ENCODE results near the gene VPS54.
"Not testable (repeated sequence)": the region's sequence is repeated elsewhere in the genome, so short reads cannot be mapped to it uniquely, and the experiment has no call there.

- TF ChIP-seq, protein P1, sequence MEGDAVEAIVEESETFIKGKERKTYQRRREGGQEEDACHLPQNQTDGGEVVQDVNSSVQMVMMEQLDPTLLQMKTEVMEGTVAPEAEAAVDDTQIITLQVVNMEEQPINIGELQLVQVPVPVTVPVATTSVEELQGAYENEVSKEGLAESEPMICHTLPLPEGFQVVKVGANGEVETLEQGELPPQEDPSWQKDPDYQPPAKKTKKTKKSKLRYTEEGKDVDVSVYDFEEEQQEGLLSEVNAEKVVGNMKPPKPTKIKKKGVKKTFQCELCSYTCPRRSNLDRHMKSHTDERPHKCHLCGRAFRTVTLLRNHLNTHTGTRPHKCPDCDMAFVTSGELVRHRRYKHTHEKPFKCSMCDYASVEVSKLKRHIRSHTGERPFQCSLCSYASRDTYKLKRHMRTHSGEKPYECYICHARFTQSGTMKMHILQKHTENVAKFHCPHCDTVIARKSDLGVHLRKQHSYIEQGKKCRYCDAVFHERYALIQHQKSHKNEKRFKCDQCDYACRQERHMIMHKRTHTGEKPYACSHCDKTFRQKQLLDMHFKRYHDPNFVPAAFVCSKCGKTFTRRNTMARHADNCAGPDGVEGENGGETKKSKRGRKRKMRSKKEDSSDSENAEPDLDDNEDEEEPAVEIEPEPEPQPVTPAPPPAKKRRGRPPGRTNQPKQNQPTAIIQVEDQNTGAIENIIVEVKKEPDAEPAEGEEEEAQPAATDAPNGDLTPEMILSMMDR (IDR thresholded peaks at IDR 0.05 in 2 of 3, conservative IDR thresholded peaks at IDR 0.05 in 1 of 3; ENCODE audit: borderline replicate concordance in 1 of 3, insufficient read depth in 1 of 3, low read depth in 2 of 3, low read length in 2 of 3) = not testable (repeated sequence)
- TF ChIP-seq REST (IDR thresholded peaks at IDR 0.05; ENCODE audit: low read depth); MAX (IDR thresholded peaks at IDR 0.05); ZNF274 (IDR thresholded peaks at IDR 0.05; ENCODE audit: low read depth, low read length): not testable (repeated sequence)
Measured at GRCh38 chr2:63993130-63993584, 26.1 kb downstream of the VPS54 start.
